Adrenal gland (tissue), 12 donors: Measurements from ENCODE around the gene SLC13A3. TPM values are rescaled to one million over a fixed set of nuclear protein-coding genes. Genes with fewer than 3 reads are reported as not detected.

Source experiments
- DNase-seq, 7 donors: peaks; one replicate each; pipeline ENCODE4 v3.0.0-alpha.2; 2019 to 2020
- H3K27ac ChIP-seq, 5 donors: fragments of 200-600 bp; sonication (generic) in 4 of 5; 1 replicate in 3 of 5; 2 replicates in 2 of 5; pipeline versions ENCODE4 v1.5.1 to v1.8.0; 2016 to 2020; ENCODE audit warnings: mild to moderate bottlenecking in 1 of 5
- H3K27me3 ChIP-seq: fragments of 200-600 bp; 2 replicates; pipeline ENCODE4 v1.8.0; 2021
- H3K36me3 ChIP-seq, 2 donors: fragments of 200-600 bp; replicated peaks in 1 of 2; 1 replicate in 1 of 2; 2 replicates in 1 of 2; pipeline versions ENCODE4 v1.5.1 to v1.8.0; 2018 to 2022
- H3K4me1 ChIP-seq, 2 donors: fragments of 200-600 bp; replicated peaks in 1 of 2; 1 replicate in 1 of 2; 2 replicates in 1 of 2; pipeline versions ENCODE4 v1.5.1 to v1.8.0; 2018 to 2021
- H3K4me3 ChIP-seq, 4 donors: fragments of 200-600 bp; sonication (generic) in 3 of 4; one replicate each; pipeline ENCODE4 v1.5.1; 2016 to 2018
- H3K9me3 ChIP-seq, 3 donors: fragments of 200-600 bp; sonication (generic) in 1 of 3; replicated peaks in 1 of 3; 1 replicate in 2 of 3; 2 replicates in 1 of 3; pipeline versions ENCODE4 v1.5.1 to v1.8.0; 2016 to 2021
- POLR2A ChIP-seq, 2 donors: fragments of 450-650 bp; IDR thresholded peaks; one replicate each; pipeline ENCODE4 v1.6.1; 2017; ENCODE audit warnings: antibody characterized with exemption in 2 of 2, mild to moderate bottlenecking in 2 of 2, moderate library complexity in 1 of 2
- WGBS, 4 donors: extraction: QIAGEN DNeasy Blood & Tissue Kit in 2 of 4; methylation state at CpG; one replicate each; pipeline versions ENCODE4 v1.1.5 to v1.1.7; 2013 to 2017; 5-methylcytosine and 5-hydroxymethylcytosine counted together
- intact Hi-C, 2 donors: fragments of 100-400 bp; cut with DNase I; formaldehyde crosslinking; loops; one replicate each; pipeline versions ENCODE4 v1.14.1 to v1.15.0; 2022 to 2023
- polyA plus RNA-seq, 3 donors: library from polyadenylated mRNA; stranded (reverse); fragments of 200-250 nt in 2 of 3; fragments of 350-450 nt in 1 of 3; fragmentation: Illumina TruSeq in 1 of 3; extraction: RNeasy Lipid Tissue Mini Kit (QIAGEN cat#74804) in 1 of 3; gene quantifications; one replicate each; pipeline ENCODE4 v1.2.3, GENCODE V29; 2013 to 2014
- total RNA-seq, 9 donors: library from RNA; depleted of rRNA in 4 of 9; stranded (reverse); fragments of >200 nt in 4 of 9; fragments of 120-200 nt in 1 of 9; fragmentation: NEBNext Ultra II Directional in 1 of 9; extraction: Animal tissue kit (Norgen Biotek cat#: 25700) in 1 of 9; gene quantifications; one replicate each; pipeline versions ENCODE4 v1.1.0 to v1.2.4, GENCODE V29; 2013 to 2023
- TF ChIP-seq, protein P1 (sequence below), 6 experiments: fragments of 450-650 bp in 4 of 6; fragments of 200-600 bp in 2 of 6; sonication (generic) in 1 of 6; IDR thresholded peaks; 1 replicate in 5 of 6; 2 replicates in 1 of 6; pipeline versions ENCODE4 v1.5.1 to v1.8.0; 2016 to 2021; ENCODE audit warnings: antibody characterized with exemption in 6 of 6, mild to moderate bottlenecking in 2 of 6, moderate library complexity in 1 of 6
- donor health status: healthy with polysubstance abuse.
- donor health status: Bipolar disorder and iron deficiency.
- donor health status: DM: yes; HTN: yes; CAD: no.
- donor health status: DM: no; HTN: no; CAD: no.
- donor health status: DM: no; HTN: no; CAD: no.
- donor health status: DM: yes; HTN: yes; CAD: no.

SLC13A3 gene
- total and polyA plus RNA-seq, 12 donors = 1.5 to 11.2 (median 3.9) TPM

DNA sequence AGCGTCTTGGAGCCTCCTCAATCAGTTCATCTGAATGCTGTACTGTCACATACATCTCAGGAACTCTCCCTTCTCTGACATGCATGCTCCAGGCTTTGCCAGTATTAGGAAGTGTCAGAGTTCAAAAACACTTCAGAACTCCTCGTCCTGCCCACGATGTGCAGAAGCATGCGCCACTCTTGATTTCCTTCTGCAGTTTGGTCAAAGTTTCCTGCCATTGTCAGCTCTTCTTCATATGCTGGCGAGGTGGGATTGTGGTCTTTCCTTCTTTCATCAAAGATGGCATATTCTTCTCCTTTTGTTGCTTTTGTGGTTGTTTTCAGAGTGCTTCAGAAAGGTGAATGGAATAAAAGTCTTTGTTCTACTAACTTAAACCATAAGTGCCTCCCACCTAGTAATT, 21.0 kb downstream of the SLC13A3 start:
- no peak for DNase-seq
- 77 to 85% (median 79%) methylated on average over 5 of the region's 5 CpGs for WGBS, 4 donors
- Histone ChIP-seq H3K4me1 (peaks cover 0 to 7% of the 10 kb centered on the region in 2 donors), H3K36me3 (no peaks in the 10 kb centered on the region), H3K4me3 (no peak overlapping the region), H3K9me3 (no peaks in the 10 kb centered on the region), H3K27me3 (no peaks in the 10 kb centered on the region), H3K27ac (no peak overlapping the region)
- no peak for TF ChIP-seq POLR2A (IDR thresholded peaks at IDR 0.05)
- TF ChIP-seq, protein P1, sequence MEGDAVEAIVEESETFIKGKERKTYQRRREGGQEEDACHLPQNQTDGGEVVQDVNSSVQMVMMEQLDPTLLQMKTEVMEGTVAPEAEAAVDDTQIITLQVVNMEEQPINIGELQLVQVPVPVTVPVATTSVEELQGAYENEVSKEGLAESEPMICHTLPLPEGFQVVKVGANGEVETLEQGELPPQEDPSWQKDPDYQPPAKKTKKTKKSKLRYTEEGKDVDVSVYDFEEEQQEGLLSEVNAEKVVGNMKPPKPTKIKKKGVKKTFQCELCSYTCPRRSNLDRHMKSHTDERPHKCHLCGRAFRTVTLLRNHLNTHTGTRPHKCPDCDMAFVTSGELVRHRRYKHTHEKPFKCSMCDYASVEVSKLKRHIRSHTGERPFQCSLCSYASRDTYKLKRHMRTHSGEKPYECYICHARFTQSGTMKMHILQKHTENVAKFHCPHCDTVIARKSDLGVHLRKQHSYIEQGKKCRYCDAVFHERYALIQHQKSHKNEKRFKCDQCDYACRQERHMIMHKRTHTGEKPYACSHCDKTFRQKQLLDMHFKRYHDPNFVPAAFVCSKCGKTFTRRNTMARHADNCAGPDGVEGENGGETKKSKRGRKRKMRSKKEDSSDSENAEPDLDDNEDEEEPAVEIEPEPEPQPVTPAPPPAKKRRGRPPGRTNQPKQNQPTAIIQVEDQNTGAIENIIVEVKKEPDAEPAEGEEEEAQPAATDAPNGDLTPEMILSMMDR (IDR thresholded peaks at IDR 0.05) = no peak
- intact Hi-C loops = no loop called here

DNA sequence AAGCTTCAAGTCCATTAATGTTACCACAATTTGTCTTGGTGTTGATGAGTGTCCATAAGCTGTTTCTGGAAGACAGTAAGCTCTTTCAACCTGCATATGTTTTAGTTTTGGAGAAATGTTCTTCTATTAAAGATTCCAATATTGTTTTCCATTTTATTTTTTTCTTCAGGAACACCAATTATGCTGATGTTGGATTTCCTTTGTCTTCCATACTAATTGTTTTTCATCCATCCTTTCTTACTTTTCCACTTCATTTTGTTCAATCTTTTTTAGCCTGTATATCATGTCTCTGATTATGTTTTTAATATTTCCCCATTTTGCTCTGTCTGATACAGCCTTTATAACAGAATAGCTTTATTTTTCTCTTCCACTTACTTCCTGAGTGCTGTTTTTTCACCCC, 21.9 kb downstream of the SLC13A3 start:
- intact Hi-C loops = no loop called here
- Histone ChIP-seq H3K27me3 (no peaks in the 10 kb centered on the region), H3K4me3 (no peak overlapping the region), H3K27ac (no peak overlapping the region), H3K36me3 (no peaks in the 10 kb centered on the region), H3K4me1 (peaks cover 0 to 7% of the 10 kb centered on the region in 2 donors), H3K9me3 (no peaks in the 10 kb centered on the region)
- no peak for DNase-seq
- no peak for TF ChIP-seq POLR2A (IDR thresholded peaks at IDR 0.05)
- TF ChIP-seq, protein P1 (IDR thresholded peaks at IDR 0.05) = no peak

DNA sequence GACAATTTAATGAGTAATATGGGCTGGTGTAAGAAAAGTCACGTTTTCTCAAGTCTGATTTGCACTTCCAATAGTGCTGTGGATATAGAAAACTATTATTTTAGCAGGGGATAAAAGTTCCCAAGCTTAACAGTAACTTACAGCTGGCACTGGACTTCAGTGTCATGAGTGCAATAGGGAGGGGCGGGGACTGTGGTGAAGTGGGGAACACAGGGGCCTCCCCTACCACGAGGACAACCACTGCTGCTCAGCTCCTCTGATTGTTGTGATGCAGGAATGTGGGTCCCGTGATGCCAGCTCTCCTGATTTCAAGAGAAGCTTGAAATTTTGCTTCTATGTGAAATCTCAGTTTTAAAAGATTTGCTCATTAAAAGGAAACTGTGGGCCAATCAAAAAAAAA, 24.0 kb downstream of the SLC13A3 start:
- intact Hi-C loops = no loop called here
- TF ChIP-seq, protein P1 (IDR thresholded peaks at IDR 0.05) = no peak
- TF ChIP-seq POLR2A (IDR thresholded peaks at IDR 0.05) = no peak
- H3K27me3 ChIP-seq = no peaks in the 10 kb centered on the region
- H3K27ac ChIP-seq = no peak overlapping the region
- H3K4me1 ChIP-seq = peaks cover 0 to 7% of the 10 kb centered on the region in 2 donors
- no peak overlapping the region for H3K4me3 ChIP-seq
- H3K9me3 ChIP-seq = no peaks in the 10 kb centered on the region
- no peaks in the 10 kb centered on the region for H3K36me3 ChIP-seq
- WGBS, 4 donors = 80 to 87% (median 81%) methylated on average over 4 of the region's 4 CpGs
- DNase-seq = no peak

DNA sequence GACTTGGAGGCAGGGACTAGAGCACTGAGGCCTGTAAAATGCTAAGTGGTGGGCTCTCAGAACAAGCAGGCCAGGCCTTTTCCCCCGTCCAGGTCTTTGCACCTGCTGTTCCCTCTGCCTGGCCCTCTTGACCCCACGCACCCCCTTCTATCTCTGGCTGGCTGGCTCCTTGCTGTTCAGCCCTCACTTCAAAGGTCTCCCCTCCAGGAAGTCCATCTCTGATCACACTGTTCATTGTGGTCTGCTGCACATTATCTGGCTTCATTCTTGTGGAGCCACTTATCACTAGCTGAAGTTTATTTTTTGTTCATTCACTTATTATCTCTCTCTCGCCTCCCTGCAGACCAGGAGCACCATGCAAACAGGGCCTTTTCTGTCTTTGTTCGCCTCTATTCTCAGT, 24.5 kb downstream of the SLC13A3 start:
- DNase-seq = no peak
- 85 to 96% (median 90%) methylated on average over 4 of the region's 4 CpGs for WGBS, 4 donors
- no peaks in the 10 kb centered on the region for H3K27me3 ChIP-seq
- H3K36me3 ChIP-seq = no peaks in the 10 kb centered on the region
- no peak overlapping the region for H3K4me3 ChIP-seq
- H3K4me1 ChIP-seq = peaks cover 0 to 7% of the 10 kb centered on the region in 2 donors
- no peak overlapping the region for H3K27ac ChIP-seq
- TF ChIP-seq, protein P1 (IDR thresholded peaks at IDR 0.05) = no peak
- no peak for TF ChIP-seq POLR2A (IDR thresholded peaks at IDR 0.05)
- H3K9me3 ChIP-seq = no peaks in the 10 kb centered on the region
- intact Hi-C loops = no loop called here
